Tongue (tissue), 2 donors: ENCODE data around the gene MTX2. TPM values are rescaled to one million over a fixed set of nuclear protein-coding genes. Genes with fewer than 3 reads are reported as not detected.

ENCODE experiments used
- DNase-seq: peaks from one replicate; pipeline ENCODE4 v3.0.0-alpha.2; 2015
- total RNA-seq: library from RNA; depleted of rRNA; stranded (reverse); fragments of >200 nt; gene quantifications from one replicate; pipeline ENCODE4 v1.2.3, GENCODE V29; 2014

Gene MTX2
- total RNA-seq, 1 donor from 2014 or later, result 28.3 TPM

DNA sequence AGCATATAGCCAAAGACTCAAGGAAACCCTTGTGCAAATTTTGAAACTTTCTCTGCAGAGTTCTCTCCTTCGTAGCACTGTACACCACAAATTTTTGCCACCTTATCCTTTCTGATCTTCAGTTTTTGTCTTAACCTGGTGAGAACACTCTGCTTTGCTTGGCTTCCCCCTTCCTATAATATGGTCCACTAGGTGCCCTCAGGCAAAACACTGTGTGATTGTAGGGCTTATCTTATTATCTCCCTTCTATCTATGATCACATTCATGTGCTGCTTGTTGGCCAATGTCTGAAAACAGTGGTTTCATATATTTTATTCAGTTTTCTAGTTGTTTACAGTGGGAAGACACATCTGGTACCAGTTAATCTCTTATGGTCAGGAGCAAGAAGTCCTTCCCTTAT lies 111.1 kb downstream of the MTX2 start:
- no peak for DNase-seq

DNA sequence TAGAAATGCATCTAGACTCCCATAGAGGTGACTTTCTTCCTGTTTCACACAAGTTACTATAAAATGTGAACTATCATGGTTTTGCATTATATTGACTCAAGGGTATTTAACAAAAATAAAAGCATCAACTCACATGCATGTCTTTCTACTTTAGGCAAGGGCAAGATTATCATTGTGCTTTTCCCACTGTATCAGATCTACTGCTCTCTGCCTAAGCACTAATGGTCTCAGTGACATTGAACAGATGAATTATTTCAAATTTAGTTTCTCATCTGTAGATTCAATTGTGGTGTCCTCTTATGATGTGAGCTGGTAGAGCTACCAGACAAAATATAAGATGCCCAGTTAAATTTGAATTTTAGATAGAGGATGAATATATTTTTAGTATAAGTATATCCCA lies 113.9 kb downstream of the MTX2 start:
- DNase-seq, result no peak

DNA sequence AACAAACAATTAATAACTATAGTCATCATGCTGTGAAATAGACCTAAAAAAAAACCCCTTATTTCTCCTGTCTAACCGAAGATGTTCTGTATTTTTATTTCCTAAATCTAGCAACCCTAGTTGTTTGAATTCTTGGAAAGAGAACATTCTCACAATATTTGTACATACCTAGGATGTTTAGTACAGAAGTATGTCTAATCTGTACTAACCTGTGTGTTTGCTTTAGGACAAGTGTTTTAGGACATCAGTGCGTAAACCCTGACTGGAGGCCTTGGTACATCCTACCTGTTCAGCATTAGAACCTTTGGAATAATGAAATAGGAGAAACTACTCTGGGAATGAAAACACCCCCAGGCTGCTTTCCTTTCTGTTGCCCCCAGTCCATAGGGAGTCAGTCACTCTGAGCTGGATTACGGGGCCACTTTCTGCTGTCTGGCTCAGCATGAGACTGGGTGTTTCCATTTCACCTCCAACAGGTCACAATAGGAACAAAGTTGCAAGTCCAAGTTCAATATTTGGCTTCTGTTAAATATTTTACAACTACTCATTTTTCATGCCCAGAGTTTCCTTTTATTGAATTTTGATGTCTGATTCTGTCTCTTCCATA lies 114.7 kb downstream of the MTX2 start:
- DNase-seq, result no peak

DNA sequence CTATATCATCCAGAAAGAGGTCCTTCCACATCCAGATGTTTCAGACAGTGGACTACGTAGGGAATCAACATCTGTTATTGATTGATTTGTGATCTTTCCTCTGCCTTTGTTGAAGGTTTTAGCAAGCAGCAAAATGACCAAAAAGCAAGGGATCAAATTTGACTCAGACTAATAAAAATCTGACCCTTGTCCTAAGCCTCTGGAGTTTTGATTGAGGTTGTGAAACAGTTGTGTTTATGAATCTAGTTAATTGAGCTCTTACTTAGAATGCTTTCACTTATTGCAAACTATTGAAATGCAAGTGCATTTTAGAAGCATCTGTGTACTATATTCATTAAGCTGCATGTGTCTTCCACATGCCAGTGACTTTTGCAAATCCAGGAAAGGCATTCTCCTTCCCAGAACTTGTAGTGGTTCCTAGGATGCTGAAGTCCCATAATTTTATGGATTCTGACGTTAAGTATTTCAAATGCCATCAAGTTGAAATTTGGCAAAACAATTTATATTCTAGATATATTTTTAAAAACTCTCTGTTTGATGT lies 116.0 kb downstream of the MTX2 start:
- no peak for DNase-seq

- DNase-seq, result no peak
Observed at GRCh38 chr2:176385838-176386237, 116.6 kb downstream of the MTX2 start.

Other genes with a start within 250 kb of the MTX2 start
- not detected for gene EVX2, start 185.5 kb upstream of the MTX2 start, total RNA-seq
- gene HOXD13, start 176.7 kb upstream of the MTX2 start, total RNA-seq, result not detected
- not detected for gene HOXD12, start 169.6 kb upstream of the MTX2 start, total RNA-seq
- gene HOXD11, start 162.2 kb upstream of the MTX2 start, total RNA-seq, result not detected
- 0.62 TPM for gene HOXD10, start 152.7 kb upstream of the MTX2 start, total RNA-seq
- gene HOXD9, start 146.7 kb upstream of the MTX2 start, total RNA-seq, result 1.8 TPM
- 2.7 TPM for gene HOXD8, start 139.7 kb upstream of the MTX2 start, total RNA-seq
- 1.5 TPM for gene HOXD4, start 117.9 kb upstream of the MTX2 start, total RNA-seq
- 1.9 TPM for gene HOXD3, start 112.1 kb upstream of the MTX2 start, total RNA-seq
- not detected for gene HOXD1, start 80.8 kb upstream of the MTX2 start, total RNA-seq